B cell (primary cell): Measurements from ENCODE around the gene AGO3. TPM values are rescaled to one million over a fixed set of nuclear protein-coding genes. Genes with fewer than 3 reads are reported as not detected.

ENCODE experiments used
- ATAC-seq: fragments of 200-7000 bp; cut with Tn5 transposase; one replicate; pipeline ENCODE4 v1.10.0; 2021; ENCODE audit warnings: low read depth, mild to moderate bottlenecking, moderate number of reproducible peaks, moderate library complexity
- CTCF ChIA-PET: fragments of 350-600 bp; sonication (Branson Sonifier 250); formaldehyde crosslinking; loops from one replicate; lab custom pipeline; 2021; ENCODE audit warnings: antibody characterized with exemption, inconsistent platforms; lab: Charles Lee
- POLR2A ChIA-PET: fragments of 350-600 bp; sonication (Branson Sonifier 250); formaldehyde crosslinking; loops from one replicate; lab custom pipeline; 2021; ENCODE audit warnings: antibody characterized with exemption; lab: Charles Lee
- DNase-seq: peaks from one replicate; pipeline ENCODE4 v3.0.0; 2013
- H2AFZ ChIP-seq: 2 replicates; pipeline ENCODE4 v1.6.1; 2012; ENCODE audit warnings: mild to moderate bottlenecking, low read depth, low read length; ENCODE audit not compliant: insufficient read depth, poor library complexity, severe bottlenecking
- H3K27ac ChIP-seq, 2 donors: 1 replicate in 1 of 2; 2 replicates in 1 of 2; pipeline ENCODE4 v1.5.1; 2012 to 2013; ENCODE audit warnings: low read length in 2 of 2, mild to moderate bottlenecking in 2 of 2, moderate library complexity in 1 of 2
- H3K27me3 ChIP-seq, 4 experiments: fragments of 200-600 bp in 1 of 4; sonication (generic) in 1 of 4; replicated peaks in 1 of 4; 1 replicate in 2 of 4; 2 replicates in 2 of 4; pipeline versions ENCODE4 v1.6.1 to v1.7.0; 2013 to 2016; ENCODE audit warnings: low read length in 3 of 4, mild to moderate bottlenecking in 2 of 4, mixed read lengths in 1 of 4, moderate library complexity in 1 of 4; ENCODE audit not compliant: insufficient read depth in 4 of 4, control insufficient read depth in 3 of 4; ENCODE audit errors: control extremely low read depth in 1 of 4
- H3K36me3 ChIP-seq, 2 experiments: replicated peaks in 1 of 2; 1 replicate in 1 of 2; 2 replicates in 1 of 2; pipeline versions ENCODE4 v1.6.1 to v1.7.1; 2013; ENCODE audit warnings: low read length in 1 of 2; ENCODE audit not compliant: insufficient read depth in 2 of 2, control insufficient read depth in 1 of 2; ENCODE audit errors: control extremely low read depth in 1 of 2, extremely low read depth in 1 of 2
- H3K4me1 ChIP-seq, 2 donors: fragments of 200-600 bp in 1 of 2; sonication (generic) in 1 of 2; 1 replicate in 1 of 2; 2 replicates in 1 of 2; pipeline versions ENCODE4 v1.5.1 to v1.6.1; 2013 to 2017; ENCODE audit warnings: low read length in 2 of 2; ENCODE audit not compliant: control insufficient read depth in 2 of 2, insufficient read depth in 2 of 2
- H3K4me2 ChIP-seq: replicated peaks from 2 replicates; pipeline ENCODE3; 2012; ENCODE audit warnings: mild to moderate bottlenecking, low read depth, low read length; ENCODE audit not compliant: poor library complexity, severe bottlenecking
- H3K4me3 ChIP-seq, 5 experiments: fragments of 200-600 bp in 1 of 5; sonication (generic) in 1 of 5; 1 replicate in 3 of 5; 2 replicates in 2 of 5; pipeline versions ENCODE4 v1.5.1 to v1.7.0; 2011 to 2016; ENCODE audit warnings: low read length in 4 of 5, mild to moderate bottlenecking in 4 of 5, low read depth in 2 of 5, control low read depth in 1 of 5, moderate library complexity in 1 of 5; ENCODE audit not compliant: insufficient read depth in 1 of 5; ENCODE audit errors: control extremely low read depth in 1 of 5, extremely low read depth in 1 of 5
- H3K79me2 ChIP-seq: fragments of 200-600 bp; sonication (generic); one replicate; pipeline ENCODE4 v1.6.0; 2016; ENCODE audit warnings: low read length; ENCODE audit not compliant: control insufficient read depth, insufficient read depth
- H3K9ac ChIP-seq: fragments of 200-600 bp; sonication (generic); 2 replicates; pipeline ENCODE4 v1.6.1; 2017; ENCODE audit warnings: mild to moderate bottlenecking, low read length, moderate library complexity
- H3K9me3 ChIP-seq, 3 donors: one replicate each; pipeline versions ENCODE4 v1.6.1 to v1.7.1; 2013; ENCODE audit warnings: low read length in 2 of 3; ENCODE audit not compliant: control insufficient read depth in 2 of 3, insufficient read depth in 1 of 3; ENCODE audit errors: control extremely low read depth in 1 of 3
- H4K20me1 ChIP-seq: 2 replicates; pipeline ENCODE4 v1.6.0; 2012; ENCODE audit warnings: mild to moderate bottlenecking, low read length; ENCODE audit not compliant: insufficient read depth, control insufficient read depth, poor library complexity, severe bottlenecking
- H3K27ac Mint-ChIP-seq: one replicate; pipeline ENCODE4 v1.8.0; 2021; ENCODE audit warnings: mixed read lengths
- H3K27me3 Mint-ChIP-seq: one replicate; pipeline ENCODE4 v1.8.0; 2021; ENCODE audit warnings: mixed read lengths
- H3K4me1 Mint-ChIP-seq: one replicate; pipeline ENCODE4 v1.8.0; 2021; ENCODE audit warnings: mixed read lengths
- H3K4me3 Mint-ChIP-seq: one replicate; pipeline ENCODE4 v1.8.0; 2021; ENCODE audit warnings: mixed read lengths
- H3K9me3 Mint-ChIP-seq: one replicate; pipeline ENCODE4 v1.8.0; 2022; ENCODE audit warnings: mixed read lengths; ENCODE audit not compliant: insufficient read depth
- CTCF ChIP-seq: fragments of 200-600 bp; IDR thresholded peaks from one replicate; pipeline ENCODE4 v1.8.0; 2022; ENCODE audit warnings: antibody characterized with exemption, mild to moderate bottlenecking
- EZH2 ChIP-seq: IDR thresholded peaks from 2 replicates; pipeline ENCODE4 v1.6.1; 2012; ENCODE audit warnings: borderline replicate concordance, low read depth, mild to moderate bottlenecking, moderate library complexity, low read length; ENCODE audit not compliant: insufficient read depth, poor library complexity, severe bottlenecking
- WGBS: methylation state at CpG from one replicate; pipeline ENCODE4 v1.1.5; 2013; ENCODE audit warnings: missing lambda C conversion rate; ENCODE audit not compliant: insufficient coverage; 5-methylcytosine and 5-hydroxymethylcytosine counted together
- intact Hi-C: fragments of 100-400 bp; cut with micrococcal nuclease; formaldehyde crosslinking; loops from one replicate; pipeline ENCODE4 v1.10.0; 2022
- polyA plus RNA-seq: library from polyadenylated mRNA; depleted of rRNA; stranded (reverse); fragments of >200 nt; gene quantifications from 2 replicates; pipeline ENCODE4 v1.2.3, GENCODE V29; 2012
- total RNA-seq, 2 donors: library from RNA; stranded (reverse); fragments of 120-200 nt in 1 of 2; gene quantifications; 1 replicate in 1 of 2; 2 replicates in 1 of 2; pipeline versions ENCODE4 v1.2.3 to v1.2.4, GENCODE V29; 2013 to 2022

AGO3 gene
- total and polyA plus RNA-seq, 2 donors (not counting 1 experiment from before 2014, with no cell fraction given): 5.1 to 44.9 TPM

GRCh38 chr1:36086529-36087232, 155.8 kb downstream of the AGO3 start:
- peaks cover 0 to 6% of the 10 kb centered on the region in 2 experiments for H3K36me3 ChIP-seq
- H3K27me3 ChIP-seq: peaks cover 0 to 25% (median 12%) of the 10 kb centered on the region in 4 experiments
- TF ChIP-seq CTCF (no peak), EZH2 (no peak)
- Mint-ChIP-seq H3K4me3 (peak overlapping the region; percentile 68), H3K9me3 (no peaks in the 10 kb centered on the region), H3K27me3 (peaks cover 26% of the 10 kb centered on the region), H3K4me1 (peaks cover 18% of the 10 kb centered on the region), H3K27ac (peak overlapping the region; percentile 82)
- ATAC-seq: no peak
- 97% methylated on average over 7 of the region's 12 CpGs for WGBS
- intact Hi-C loops: no loop called here
- ChIA-PET POLR2A (no interaction called here), CTCF (interaction anchor here (0.7 to 1.4 kb wide), 5 partner anchors 63 to 203 kb away, joined by 3 to 5 read pairs (median 3); partner anchors contain the start of genes AGO1, AGO3 and TRAPPC3)
- peaks cover 26 to 32% of the 10 kb centered on the region in 2 donors for H3K4me1 ChIP-seq
- H3K9ac ChIP-seq: no peak overlapping the region
- no peak overlapping the region for H2AFZ ChIP-seq
- H3K79me2 ChIP-seq: peaks cover 35% of the 10 kb centered on the region
- H3K27ac ChIP-seq: no peak overlapping the region
- peaks cover 0 to 3% (median 0%) of the 10 kb centered on the region in 3 donors for H3K9me3 ChIP-seq
- H3K4me3 ChIP-seq: no peak overlapping the region
- no peak overlapping the region for H3K4me2 ChIP-seq
- DNase-seq: peak; percentile 16
- no peaks in the 10 kb centered on the region for H4K20me1 ChIP-seq
